Measurements from ENCODE around the gene KCNK1. TPM values are rescaled to one million over a fixed set of nuclear protein-coding genes. Genes with fewer than 3 reads are reported as not detected.

Gene KCNK1
- total RNA-seq, 4 donors from 2014 or later: 0.20 to 0.49 TPM; not detected in 2

DNA sequence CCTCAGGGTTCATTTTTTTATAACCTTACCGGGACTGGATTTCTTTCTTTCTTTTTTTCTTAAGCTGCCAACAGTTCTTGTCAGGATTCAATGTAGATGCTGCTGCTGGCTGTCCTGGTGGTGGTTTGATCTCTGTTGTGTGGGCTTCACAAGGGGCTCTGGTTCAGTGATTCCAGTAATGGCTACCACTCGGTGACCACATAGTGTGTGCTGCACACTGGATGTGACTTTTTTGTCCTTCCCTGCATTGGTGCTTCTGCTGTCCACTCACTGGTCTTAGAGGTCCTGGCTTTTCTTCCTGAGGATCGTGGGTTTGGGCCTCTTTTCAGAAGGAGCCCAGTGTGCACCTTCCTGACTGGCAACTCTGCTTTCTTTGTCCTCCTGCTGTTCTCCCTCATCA is 18.5 kb downstream of the KCNK1 start:
- DNase-seq: no peak
- TF ChIP-seq, protein P1, sequence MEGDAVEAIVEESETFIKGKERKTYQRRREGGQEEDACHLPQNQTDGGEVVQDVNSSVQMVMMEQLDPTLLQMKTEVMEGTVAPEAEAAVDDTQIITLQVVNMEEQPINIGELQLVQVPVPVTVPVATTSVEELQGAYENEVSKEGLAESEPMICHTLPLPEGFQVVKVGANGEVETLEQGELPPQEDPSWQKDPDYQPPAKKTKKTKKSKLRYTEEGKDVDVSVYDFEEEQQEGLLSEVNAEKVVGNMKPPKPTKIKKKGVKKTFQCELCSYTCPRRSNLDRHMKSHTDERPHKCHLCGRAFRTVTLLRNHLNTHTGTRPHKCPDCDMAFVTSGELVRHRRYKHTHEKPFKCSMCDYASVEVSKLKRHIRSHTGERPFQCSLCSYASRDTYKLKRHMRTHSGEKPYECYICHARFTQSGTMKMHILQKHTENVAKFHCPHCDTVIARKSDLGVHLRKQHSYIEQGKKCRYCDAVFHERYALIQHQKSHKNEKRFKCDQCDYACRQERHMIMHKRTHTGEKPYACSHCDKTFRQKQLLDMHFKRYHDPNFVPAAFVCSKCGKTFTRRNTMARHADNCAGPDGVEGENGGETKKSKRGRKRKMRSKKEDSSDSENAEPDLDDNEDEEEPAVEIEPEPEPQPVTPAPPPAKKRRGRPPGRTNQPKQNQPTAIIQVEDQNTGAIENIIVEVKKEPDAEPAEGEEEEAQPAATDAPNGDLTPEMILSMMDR (IDR thresholded peaks at IDR 0.05 in 4 of 5, conservative IDR thresholded peaks at IDR 0.05 in 1 of 5): no peak
- no peak for TF ChIP-seq POLR2A (IDR thresholded peaks at IDR 0.05)
- intact Hi-C loops (cut with DNase I; ENCODE audit: low total_unique reads) (no loop called here), in situ Hi-C loops (cut with MboI; ENCODE audit: low sequenced_read_pairs in 4 of 4) (no loop called here)
- no peak overlapping the region for H3K4me3 ChIP-seq
- no peak overlapping the region for H3K27ac ChIP-seq
- H3K36me3 ChIP-seq: no peaks in the 10 kb centered on the region
- H3K4me1 ChIP-seq: no peaks in the 10 kb centered on the region
- H3K27me3 ChIP-seq: no peaks in the 10 kb centered on the region
- no peaks in the 10 kb centered on the region for H3K9me3 ChIP-seq
- no peak for ATAC-seq

- H3K27me3 ChIP-seq: no peaks in the 10 kb centered on the region
- no peaks in the 10 kb centered on the region for H3K36me3 ChIP-seq
- no peak overlapping the region for H3K27ac ChIP-seq
- H3K4me3 ChIP-seq: no peak overlapping the region
- ATAC-seq: no peak
- no peaks in the 10 kb centered on the region for H3K4me1 ChIP-seq
- intact Hi-C loops (cut with DNase I; ENCODE audit: low total_unique reads) (no loop called here), in situ Hi-C loops (cut with MboI; ENCODE audit: low sequenced_read_pairs in 4 of 4) (no loop called here)
- H3K9me3 ChIP-seq: no peaks in the 10 kb centered on the region
- no peak for TF ChIP-seq POLR2A (IDR thresholded peaks at IDR 0.05)
- TF ChIP-seq, protein P1 (IDR thresholded peaks at IDR 0.05 in 4 of 5, conservative IDR thresholded peaks at IDR 0.05 in 1 of 5): no peak
- no peak for DNase-seq
Observed at GRCh38 chr1:233635765-233636502, 22.0 kb downstream of the KCNK1 start.

GRCh38 chr1:233636503-233636877 is 22.6 kb downstream of the KCNK1 start:
- TF ChIP-seq, protein P1 (IDR thresholded peaks at IDR 0.05 in 4 of 5, conservative IDR thresholded peaks at IDR 0.05 in 1 of 5): no peak
- no peak for TF ChIP-seq POLR2A (IDR thresholded peaks at IDR 0.05)
- intact Hi-C loops (cut with DNase I; ENCODE audit: low total_unique reads): no loop called here
- H3K9me3 ChIP-seq: no peaks in the 10 kb centered on the region
- in situ Hi-C loops (cut with MboI; ENCODE audit: low sequenced_read_pairs in 4 of 4): no loop called here
- H3K4me3 ChIP-seq: no peak overlapping the region
- no peak overlapping the region for H3K27ac ChIP-seq
- no peak for DNase-seq
- H3K4me1 ChIP-seq: no peaks in the 10 kb centered on the region
- ATAC-seq: no peak
- H3K36me3 ChIP-seq: no peaks in the 10 kb centered on the region
- no peaks in the 10 kb centered on the region for H3K27me3 ChIP-seq

DNA sequence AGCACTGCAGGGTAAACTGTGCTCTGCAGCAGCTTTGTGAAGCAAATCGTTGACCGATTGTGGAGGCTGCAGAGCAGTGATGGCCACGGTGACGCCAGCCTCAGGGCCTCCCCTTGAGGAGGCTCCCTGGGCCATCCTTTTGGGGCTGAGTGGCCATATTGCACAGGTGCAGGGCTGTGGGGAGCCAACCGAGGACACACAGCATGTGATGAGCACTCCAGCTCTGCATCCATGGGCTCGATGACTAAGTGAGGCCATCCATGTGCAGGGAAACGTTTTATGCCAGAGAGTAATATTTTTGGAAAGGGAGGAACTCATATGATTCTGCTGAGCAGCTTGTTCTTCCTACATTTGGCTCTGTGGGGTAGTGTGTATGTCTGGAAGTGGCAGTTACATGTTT is 24.6 kb downstream of the KCNK1 start:
- Histone ChIP-seq H3K9me3 (no peaks in the 10 kb centered on the region), H3K4me1 (no peaks in the 10 kb centered on the region), H3K36me3 (no peaks in the 10 kb centered on the region), H3K4me3 (no peak overlapping the region), H3K27me3 (no peaks in the 10 kb centered on the region), H3K27ac (no peak overlapping the region)
- DNase-seq (no peak), ATAC-seq (no peak)
- TF ChIP-seq, protein P1 (IDR thresholded peaks at IDR 0.05 in 4 of 5, conservative IDR thresholded peaks at IDR 0.05 in 1 of 5): no peak
- TF ChIP-seq POLR2A (IDR thresholded peaks at IDR 0.05): no peak
- intact Hi-C loops (cut with DNase I; ENCODE audit: low total_unique reads) (no loop called here), in situ Hi-C loops (cut with MboI; ENCODE audit: low sequenced_read_pairs in 4 of 4) (no loop called here)

DNA sequence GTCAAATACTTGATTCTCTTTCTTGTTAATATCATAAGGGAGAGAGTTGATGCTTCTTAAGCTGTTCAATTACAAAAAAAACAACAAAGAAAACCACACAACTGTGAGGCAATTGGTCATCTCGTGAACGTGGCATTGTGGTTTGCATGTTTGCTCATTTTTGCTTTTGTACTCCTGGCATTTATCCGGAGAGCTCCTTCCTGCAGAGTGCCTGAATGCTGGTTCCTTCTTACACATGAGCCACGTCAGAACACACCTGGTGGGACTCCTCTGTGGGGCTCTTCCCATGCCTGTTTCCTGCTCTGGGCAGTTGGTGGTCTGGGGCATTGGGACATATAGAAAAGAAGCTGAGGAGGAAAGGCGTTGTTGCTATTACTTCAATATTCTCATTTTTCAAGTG is 25.7 kb downstream of the KCNK1 start:
- Histone ChIP-seq H3K4me1 (no peaks in the 10 kb centered on the region), H3K9me3 (no peaks in the 10 kb centered on the region), H3K27me3 (no peaks in the 10 kb centered on the region), H3K36me3 (no peaks in the 10 kb centered on the region), H3K27ac (no peak overlapping the region), H3K4me3 (no peak overlapping the region)
- in situ Hi-C loops (cut with MboI; ENCODE audit: low sequenced_read_pairs in 4 of 4): no loop called here
- intact Hi-C loops (cut with DNase I; ENCODE audit: low total_unique reads): no loop called here
- ATAC-seq (no peak), DNase-seq (no peak)
- TF ChIP-seq, protein P1 (IDR thresholded peaks at IDR 0.05 in 4 of 5, conservative IDR thresholded peaks at IDR 0.05 in 1 of 5): no peak
- no peak for TF ChIP-seq POLR2A (IDR thresholded peaks at IDR 0.05)
